RPMI8226 (cell line): Measurements from ENCODE around the gene CYP11A1.

ENCODE experiments used
- DNase-seq: peaks from one replicate; pipeline ENCODE4 v3.0.0-alpha.2; 2015

CYP11A1 gene

GRCh38 chr15:74387621-74388362 lies 20.3 kb upstream of the CYP11A1 start:
- no peak for DNase-seq

GRCh38 chr15:74387141-74387541 lies 19.7 kb upstream of the CYP11A1 start:
- peak; percentile 76 for DNase-seq

GRCh38 chr15:74386496-74387140 lies 19.2 kb upstream of the CYP11A1 start:
- DNase-seq: no peak

GRCh38 chr15:74385733-74386132 lies 18.3 kb upstream of the CYP11A1 start:
- DNase-seq: no peak

- peak; percentile 97 for DNase-seq
These were observed 17.6 kb upstream of the CYP11A1 start for GRCh38 chr15:74384881-74385643.

- DNase-seq: no peak
These were observed 17.1 kb upstream of the CYP11A1 start for GRCh38 chr15:74384566-74384880.

GRCh38 chr15:74383695-74384565 lies 16.5 kb upstream of the CYP11A1 start:
- DNase-seq: peak; percentile 98

GRCh38 chr15:74383286-74383685 lies 15.8 kb upstream of the CYP11A1 start:
- DNase-seq: no peak

- DNase-seq: peak; percentile 90
These were observed 14.8 kb upstream of the CYP11A1 start for GRCh38 chr15:74382004-74382816.

- DNase-seq: no peak
These were observed 14.0 kb upstream of the CYP11A1 start for GRCh38 chr15:74381481-74381880.

GRCh38 chr15:74381190-74381453 lies 13.7 kb upstream of the CYP11A1 start:
- no peak for DNase-seq

- no peak for DNase-seq
These were observed 13.1 kb upstream of the CYP11A1 start for GRCh38 chr15:74380361-74381189.

GRCh38 chr15:74378848-74379247 lies 11.4 kb upstream of the CYP11A1 start:
- no peak for DNase-seq

GRCh38 chr15:74377831-74378766 lies 10.7 kb upstream of the CYP11A1 start:
- DNase-seq: no peak

- peak; percentile 87 for DNase-seq
These were observed 9.6 kb upstream of the CYP11A1 start for GRCh38 chr15:74376825-74377581.

GRCh38 chr15:74376226-74376625 lies 8.8 kb upstream of the CYP11A1 start:
- DNase-seq: no peak

- peak; percentile 96 for DNase-seq
These were observed 7.9 kb upstream of the CYP11A1 start for GRCh38 chr15:74375303-74375693.

GRCh38 chr15:74374648-74375302 lies 7.3 kb upstream of the CYP11A1 start:
- no peak for DNase-seq
